Fibroblast of skin of back (primary cell): Measurements from ENCODE around the gene CRYBG3.
A peak's percentile ranks its signal among the peaks of the same experiment; 100 is the strongest.

Experiments used
- DNase-seq: peaks from one replicate; pipeline ENCODE4 v3.0.0-alpha.2; 2013

Gene CRYBG3

GRCh38 chr3:97974996-97975395 is 153.2 kb downstream of the CRYBG3 start:
- no peak for DNase-seq

DNA sequence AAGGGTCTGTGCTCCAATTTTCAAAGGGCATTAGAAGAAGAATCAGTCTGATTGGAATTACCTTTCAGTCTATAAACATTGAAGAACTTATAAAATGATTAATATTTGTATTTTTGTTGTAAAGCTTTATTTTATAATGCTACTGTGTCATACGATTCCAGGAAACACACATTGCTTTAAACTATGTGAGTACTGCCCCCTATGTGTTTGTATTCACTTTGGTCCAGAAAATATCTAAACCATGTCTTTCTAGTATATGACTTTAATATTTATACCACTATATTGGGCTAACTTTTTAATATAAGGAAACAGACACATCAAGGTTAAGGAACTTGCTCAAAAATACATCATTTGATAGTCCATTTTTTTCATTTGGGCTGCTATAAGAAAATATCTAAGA is 153.7 kb downstream of the CRYBG3 start:
- DNase-seq = no peak

- no peak for DNase-seq
These were observed 157.8 kb downstream of the CRYBG3 start for GRCh38 chr3:97979610-97980009.

GRCh38 chr3:97981886-97982285 is 160.1 kb downstream of the CRYBG3 start:
- DNase-seq = peak; percentile 6

DNA sequence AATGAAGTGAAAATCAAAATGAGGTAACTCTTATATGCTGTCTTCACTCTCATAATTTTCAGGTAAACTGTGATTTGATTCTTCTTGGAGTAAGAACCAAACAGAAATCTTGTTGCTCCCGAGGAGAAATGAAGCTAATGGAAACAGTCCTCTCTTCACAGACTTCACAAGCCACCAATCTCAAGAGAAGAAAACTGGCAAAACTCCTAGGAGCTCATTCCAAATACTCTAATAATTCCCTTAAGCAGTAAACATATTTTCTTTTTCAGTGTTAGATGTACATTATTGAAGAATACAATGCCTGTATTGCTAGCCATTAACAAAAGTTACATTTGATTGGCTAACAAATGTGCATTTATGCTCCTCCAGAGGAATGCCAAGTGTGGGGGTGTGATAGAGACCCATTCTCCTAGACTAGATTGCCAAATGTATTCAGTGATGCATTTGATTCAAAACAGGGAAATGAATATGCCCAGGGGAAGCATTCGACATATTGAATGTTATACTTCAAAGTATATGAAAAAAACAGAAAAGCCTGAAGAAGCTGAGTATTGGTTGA is 162.2 kb downstream of the CRYBG3 start:
- no peak for DNase-seq

- no peak for DNase-seq
These were observed 165.5 kb downstream of the CRYBG3 start for GRCh38 chr3:97987306-97987705.

GRCh38 chr3:97988784-97989568 is 167.2 kb downstream of the CRYBG3 start:
- no peak for DNase-seq

DNA sequence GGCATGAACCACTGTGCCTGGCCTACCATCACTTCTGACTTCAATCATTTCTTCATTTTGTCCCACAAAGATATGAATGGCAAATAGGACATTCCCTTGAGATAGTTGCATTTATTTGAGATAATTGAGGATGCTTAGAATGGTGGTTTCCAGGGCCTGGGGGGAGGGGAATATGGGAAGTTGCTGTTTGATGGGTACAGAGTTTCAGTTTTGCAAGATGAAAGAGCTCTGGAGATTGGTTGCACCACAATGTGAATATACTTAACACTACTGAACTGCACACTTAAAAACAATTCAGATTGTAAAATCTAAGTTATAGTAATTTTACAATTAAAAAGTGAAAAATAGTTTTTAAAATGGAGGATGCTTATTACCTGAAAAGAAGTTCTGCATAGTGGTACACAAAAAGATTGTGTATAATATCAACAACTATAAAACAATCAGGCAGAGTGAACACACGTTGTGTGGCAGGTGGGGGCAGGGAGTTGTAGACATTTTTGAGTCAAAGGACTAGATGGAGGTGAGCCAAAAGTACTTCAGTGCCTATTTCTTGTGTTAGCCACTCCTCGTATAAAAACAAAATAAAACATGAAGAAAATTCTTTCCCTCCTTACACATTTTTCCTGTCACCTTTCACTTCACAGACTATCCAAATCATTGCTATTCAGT is 168.9 kb downstream of the CRYBG3 start:
- DNase-seq = no peak

GRCh38 chr3:97991293-97991682 is 169.5 kb downstream of the CRYBG3 start:
- DNase-seq = no peak

DNA sequence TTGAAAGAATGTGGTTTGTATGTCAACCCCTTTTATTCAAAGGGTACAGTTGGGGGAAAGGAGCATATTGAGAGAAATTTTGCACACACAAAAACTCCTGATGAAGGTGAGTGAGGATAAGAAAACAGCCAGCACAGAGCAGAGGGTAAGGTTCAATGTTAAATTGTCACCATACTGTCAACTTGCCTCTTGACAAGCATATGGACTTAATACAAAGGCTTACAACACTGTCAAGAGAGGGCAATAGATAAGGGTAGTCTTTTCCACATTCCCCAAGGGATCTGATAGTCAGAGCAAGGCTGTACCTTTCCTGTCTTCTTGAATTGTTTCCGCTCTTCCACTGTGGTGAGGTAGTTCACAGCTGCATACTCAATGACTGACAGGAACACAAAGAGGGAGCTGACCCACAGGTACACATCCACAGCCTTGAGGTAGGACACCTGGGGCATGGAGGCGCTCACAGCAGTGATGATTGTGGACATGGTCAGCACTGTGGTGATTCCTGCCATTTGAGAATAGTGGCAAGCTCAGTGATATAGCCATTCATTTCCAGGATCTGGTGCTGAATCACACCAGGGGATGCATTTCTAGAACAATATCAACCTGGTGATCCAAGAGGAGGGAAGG is 170.8 kb downstream of the CRYBG3 start:
- no peak for DNase-seq

DNA sequence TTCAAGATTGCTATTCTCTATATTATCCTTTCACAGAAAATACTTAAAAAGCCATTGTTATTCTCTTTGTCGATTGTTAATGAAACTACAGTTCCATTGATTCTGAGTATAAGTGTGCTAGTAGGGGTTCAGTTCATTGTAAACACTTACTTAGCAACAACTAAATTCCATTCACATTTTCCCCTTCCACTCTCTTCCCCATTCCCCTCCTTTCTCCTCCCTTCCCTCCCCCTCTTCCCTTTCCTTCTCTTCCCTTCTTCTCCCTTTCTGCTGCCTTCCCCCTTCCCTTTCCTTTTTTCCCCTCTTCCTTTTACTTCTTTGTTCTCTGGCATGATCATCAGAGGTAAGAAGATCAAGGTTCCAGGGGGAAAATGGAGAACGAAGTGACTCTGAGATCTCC is 171.7 kb downstream of the CRYBG3 start:
- DNase-seq = no peak

- no peak for DNase-seq
These were observed 172.6 kb downstream of the CRYBG3 start for GRCh38 chr3:97994328-97994945.
